ENCODE results near the gene ADSS2. TPM values are rescaled to one million over a fixed set of nuclear protein-coding genes. Genes with fewer than 3 reads are reported as not detected.
"Not testable (repeated sequence)": the region's sequence is repeated elsewhere in the genome, so short reads cannot be mapped to it uniquely, and the experiment has no call there.

ADSS2 gene
- total RNA-seq, 2 experiments from 2014 or later, result 53.3 to 54.6 TPM

DNA sequence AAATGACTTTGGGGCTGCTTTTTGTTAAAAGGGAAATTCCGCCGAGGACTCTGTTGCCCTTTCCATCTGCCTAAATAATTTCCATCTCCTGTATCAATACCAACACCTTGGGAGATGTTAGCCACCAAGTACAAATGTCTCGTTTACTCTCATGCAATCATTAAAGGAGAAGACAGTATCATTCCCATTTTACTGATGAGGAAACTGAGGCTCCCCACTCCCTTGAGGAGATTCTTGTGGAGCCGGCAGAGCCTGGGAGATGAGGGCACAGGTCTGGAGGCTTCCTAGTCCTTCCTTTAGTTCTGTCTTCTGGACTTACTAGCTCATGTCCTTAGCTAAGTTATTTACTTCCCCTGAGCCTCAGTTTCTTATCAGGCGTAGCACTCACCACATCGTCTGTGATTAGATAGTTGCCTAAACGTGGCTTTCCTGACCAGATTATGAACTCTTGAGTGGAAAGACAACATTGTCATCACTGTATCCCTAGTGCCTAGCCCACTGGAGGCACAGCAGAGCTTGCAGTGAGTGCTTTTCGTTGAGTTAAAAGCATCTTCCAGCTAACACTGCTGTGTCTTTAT, 81.6 kb downstream of the ADSS2 start:
- H3K4me1 Mint-ChIP-seq (ENCODE audit: low read depth), result no peaks in the 10 kb centered on the region
- CTCF ChIA-PET, result interaction anchor here (0.6 kb wide), 1 partner anchor 15 kb away, joined by 3 read pairs; no protein-coding TSS in a partner anchor
- no peaks in the 10 kb centered on the region for H3K9me3 Mint-ChIP-seq (ENCODE audit: insufficient read depth)
- POLR2A ChIA-PET, result interaction anchor here (0.9 kb wide), 1 partner anchor 77 kb away, joined by 3 read pairs; no protein-coding TSS in a partner anchor
- H3K36me3 Mint-ChIP-seq (ENCODE audit: low read depth), result no peaks in the 10 kb centered on the region
- no peak overlapping the region for H3K27ac Mint-ChIP-seq
- DNase-seq (no peak), ATAC-seq (no peak)
- H3K4me3 Mint-ChIP-seq, result no peak overlapping the region
- H3K27me3 Mint-ChIP-seq (ENCODE audit: low read depth), result no peaks in the 10 kb centered on the region

DNA sequence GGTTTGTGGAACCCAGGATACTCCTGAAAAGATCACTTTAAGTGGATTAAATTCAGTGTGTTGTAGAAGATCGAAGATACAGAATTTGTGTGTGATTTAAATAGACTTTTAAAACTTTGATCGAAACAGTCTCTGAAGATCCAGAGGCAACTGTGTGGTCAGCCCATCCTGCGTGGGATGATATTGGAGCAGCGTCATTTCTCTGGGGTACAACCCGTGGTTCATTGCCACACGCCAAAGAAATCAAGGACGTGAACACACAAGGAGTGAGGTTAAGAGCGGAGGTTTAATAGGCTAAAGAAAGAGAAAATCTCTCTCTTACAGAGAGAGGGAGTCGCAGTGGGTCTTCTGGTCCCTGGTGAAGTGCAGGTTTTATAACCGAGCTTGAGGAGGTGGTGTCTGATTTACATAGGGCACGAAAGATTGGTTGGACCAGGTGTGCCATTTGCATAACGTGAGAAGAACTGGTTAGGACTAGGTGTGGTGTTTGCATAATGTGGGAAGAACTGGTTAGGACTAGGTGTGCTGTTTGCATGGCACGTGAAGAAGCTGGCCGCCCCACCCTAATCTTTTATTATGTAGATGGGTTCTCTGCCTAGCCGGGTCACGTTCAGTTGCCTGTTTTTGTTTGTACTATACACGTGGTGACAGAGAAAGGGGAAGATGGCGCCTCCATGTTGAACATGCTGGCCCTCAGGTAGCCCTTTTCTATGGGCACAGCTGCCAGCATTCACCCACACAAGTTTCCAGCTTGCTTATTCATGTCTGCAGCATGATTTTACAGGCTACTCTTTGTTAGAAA, 82.3 kb downstream of the ADSS2 start:
- Mint-ChIP-seq H3K4me3 (no peak overlapping the region), H3K9me3 (ENCODE audit: insufficient read depth) (peaks cover 4% of the 10 kb centered on the region), H3K27ac (no peak overlapping the region), H3K4me1 (ENCODE audit: low read depth) (no peaks in the 10 kb centered on the region), H3K36me3 (ENCODE audit: low read depth) (no peaks in the 10 kb centered on the region), H3K27me3 (ENCODE audit: low read depth) (no peaks in the 10 kb centered on the region)
- ChIA-PET POLR2A (interaction anchor here (0.9 kb wide), 1 partner anchor 77 kb away, joined by 3 read pairs; no protein-coding TSS in a partner anchor), CTCF (interaction anchor here (0.6 kb wide), 1 partner anchor 15 kb away, joined by 3 read pairs; no protein-coding TSS in a partner anchor)
- no peak for ATAC-seq
- DNase-seq, result no peak

DNA sequence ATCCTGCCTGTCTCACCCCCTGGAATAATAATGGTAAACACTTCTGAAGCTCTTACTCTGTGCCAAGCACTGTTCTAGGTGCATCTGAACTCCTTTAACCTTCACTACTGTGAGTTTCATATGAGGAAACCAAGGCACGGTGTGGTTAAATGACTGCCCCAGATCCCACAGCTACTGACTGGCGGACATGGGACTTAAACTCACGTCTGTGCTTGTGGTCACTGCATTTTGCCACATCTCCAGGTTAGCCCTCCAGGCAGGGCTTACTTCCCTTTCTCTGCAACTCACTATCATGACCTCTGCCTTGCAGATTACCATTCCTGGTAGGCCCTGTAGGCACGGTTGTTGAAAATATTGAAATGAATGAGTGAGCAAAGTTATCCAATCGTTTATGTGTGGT, 83.4 kb downstream of the ADSS2 start:
- no peaks in the 10 kb centered on the region for H3K4me1 Mint-ChIP-seq (ENCODE audit: low read depth)
- no peaks in the 10 kb centered on the region for H3K36me3 Mint-ChIP-seq (ENCODE audit: low read depth)
- H3K9me3 Mint-ChIP-seq (ENCODE audit: insufficient read depth), result peaks cover 6% of the 10 kb centered on the region
- no peak for DNase-seq
- no peaks in the 10 kb centered on the region for H3K27me3 Mint-ChIP-seq (ENCODE audit: low read depth)
- ATAC-seq, result no peak
- ChIA-PET CTCF (no interaction called here), POLR2A (no interaction called here)
- no peak overlapping the region for H3K4me3 Mint-ChIP-seq
- no peak overlapping the region for H3K27ac Mint-ChIP-seq

DNA sequence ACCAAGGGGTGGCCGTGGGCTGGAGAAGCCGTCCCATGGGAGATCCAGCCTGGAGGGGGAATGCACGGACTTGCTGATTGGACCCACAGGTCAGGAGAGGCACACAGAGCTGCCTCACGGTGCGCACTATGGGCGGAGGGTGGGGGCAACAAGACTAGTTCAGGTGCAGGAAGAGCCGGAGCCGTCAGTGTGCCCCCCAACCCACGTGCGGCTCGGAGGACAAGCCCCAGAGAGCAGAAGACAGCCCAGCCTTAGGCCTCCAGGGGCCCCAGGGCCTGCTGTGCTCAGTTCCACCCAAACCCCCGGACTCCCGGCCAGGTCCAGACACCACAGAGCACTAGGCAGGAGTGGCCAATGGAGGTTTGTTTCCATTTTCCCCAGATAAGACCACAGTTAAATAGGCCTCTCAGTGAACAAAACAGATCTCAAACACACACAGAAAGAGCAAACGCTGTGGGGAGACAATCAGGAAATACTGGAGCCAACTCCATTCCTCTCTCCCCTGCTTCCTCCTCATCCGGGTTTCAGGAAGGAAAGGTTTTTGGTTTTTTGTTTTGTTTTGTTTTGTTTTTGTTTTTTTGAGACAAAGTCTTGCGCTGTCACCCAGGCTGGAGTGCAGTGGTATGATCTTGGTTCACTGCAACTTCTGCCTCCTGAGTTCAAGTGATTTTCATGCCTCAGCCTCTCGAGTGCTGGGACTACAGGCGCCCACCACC, 84.2 kb downstream of the ADSS2 start:
- H3K4me1 Mint-ChIP-seq (ENCODE audit: low read depth), result no peaks in the 10 kb centered on the region
- no peaks in the 10 kb centered on the region for H3K36me3 Mint-ChIP-seq (ENCODE audit: low read depth)
- POLR2A ChIA-PET, result no interaction called here
- no peak for DNase-seq
- no peak for ATAC-seq
- H3K4me3 Mint-ChIP-seq, result no peak overlapping the region
- H3K9me3 Mint-ChIP-seq (ENCODE audit: insufficient read depth), result peaks cover 6% of the 10 kb centered on the region
- no peak overlapping the region for H3K27ac Mint-ChIP-seq
- no peaks in the 10 kb centered on the region for H3K27me3 Mint-ChIP-seq (ENCODE audit: low read depth)
- CTCF ChIA-PET, result no interaction called here

DNA sequence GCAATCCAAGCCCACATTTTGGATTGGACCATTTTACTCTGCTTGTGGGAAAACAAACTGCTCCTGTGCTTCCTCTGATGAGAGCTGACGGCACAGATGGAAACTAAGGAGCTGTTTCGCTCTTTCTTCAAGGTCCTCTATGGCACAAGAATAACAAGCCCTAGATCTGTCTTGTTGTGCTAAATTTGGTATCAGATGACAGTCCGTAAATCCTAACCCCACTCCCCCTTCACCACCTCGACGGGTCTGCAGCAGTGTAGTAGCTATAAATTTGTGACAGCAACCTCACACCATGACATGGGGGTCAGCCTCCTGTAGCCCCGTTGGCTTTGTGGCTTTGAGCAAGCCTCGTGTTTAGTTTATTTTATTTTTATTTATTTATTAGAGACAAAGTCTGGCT, 85.9 kb downstream of the ADSS2 start:
- H3K27ac Mint-ChIP-seq, result no peak overlapping the region
- peaks cover 6% of the 10 kb centered on the region for H3K9me3 Mint-ChIP-seq (ENCODE audit: insufficient read depth)
- no peak overlapping the region for H3K4me3 Mint-ChIP-seq
- no peak for DNase-seq
- H3K27me3 Mint-ChIP-seq (ENCODE audit: low read depth), result no peaks in the 10 kb centered on the region
- no peaks in the 10 kb centered on the region for H3K4me1 Mint-ChIP-seq (ENCODE audit: low read depth)
- CTCF ChIA-PET, result no interaction called here
- POLR2A ChIA-PET, result interaction anchor here (0.6 kb wide), 1 partner anchor 35 kb away, joined by 3 read pairs; no protein-coding TSS in a partner anchor
- ATAC-seq, result no peak
- no peaks in the 10 kb centered on the region for H3K36me3 Mint-ChIP-seq (ENCODE audit: low read depth)

DNA sequence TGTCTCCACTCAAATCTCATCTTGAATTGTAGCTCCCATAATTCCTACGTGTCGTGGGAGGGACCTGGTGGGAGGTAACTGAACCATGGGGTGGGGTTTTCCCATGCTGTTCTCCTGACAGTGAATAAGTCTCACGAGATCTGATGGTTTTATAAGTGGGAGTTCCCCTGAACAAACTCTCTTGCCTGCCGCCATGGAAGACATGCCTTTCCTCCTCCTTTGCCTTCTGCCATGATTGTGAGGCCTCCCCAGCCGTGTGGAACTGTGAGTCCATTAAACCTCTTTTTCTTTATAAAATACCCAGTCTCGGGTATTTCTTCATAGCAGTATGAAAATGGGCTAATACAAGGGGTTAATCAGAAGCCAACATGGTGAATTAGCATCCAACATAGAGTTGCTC, 86.4 kb downstream of the ADSS2 start:
- DNase-seq; ATAC-seq; H3K36me3 Mint-ChIP-seq (ENCODE audit: low read depth); H3K4me3 Mint-ChIP-seq; H3K4me1 Mint-ChIP-seq (ENCODE audit: low read depth); CTCF ChIA-PET; H3K27me3 Mint-ChIP-seq (ENCODE audit: low read depth); H3K27ac Mint-ChIP-seq; H3K9me3 Mint-ChIP-seq (ENCODE audit: insufficient read depth): not testable (repeated sequence)
- POLR2A ChIA-PET, result interaction anchor here (0.6 kb wide), 1 partner anchor 34 kb away, joined by 3 read pairs; no protein-coding TSS in a partner anchor

DNA sequence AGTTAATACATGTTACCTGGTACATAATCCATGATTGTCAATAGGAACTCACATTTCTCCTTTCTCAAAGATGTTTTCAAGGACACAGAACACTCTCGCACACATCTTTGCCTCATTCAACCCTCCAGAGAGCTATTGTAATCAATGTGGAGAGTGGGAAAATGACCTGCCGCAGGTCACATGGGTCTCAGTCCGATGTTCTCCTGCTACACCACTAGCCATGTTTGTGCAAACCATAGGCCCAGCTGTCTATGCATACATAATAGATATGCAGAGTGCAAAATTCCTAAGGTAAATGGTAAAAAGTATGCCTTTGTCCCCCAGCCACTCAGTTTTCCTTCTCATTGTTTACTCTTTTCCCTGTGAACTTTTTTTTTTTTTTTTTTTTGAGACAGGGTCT, 89.2 kb downstream of the ADSS2 start:
- H3K27me3 Mint-ChIP-seq (ENCODE audit: low read depth), result no peaks in the 10 kb centered on the region
- ChIA-PET POLR2A (no interaction called here), CTCF (no interaction called here)
- no peak overlapping the region for H3K4me3 Mint-ChIP-seq
- H3K4me1 Mint-ChIP-seq (ENCODE audit: low read depth), result no peaks in the 10 kb centered on the region
- H3K9me3 Mint-ChIP-seq (ENCODE audit: insufficient read depth), result peaks cover 6% of the 10 kb centered on the region
- H3K27ac Mint-ChIP-seq, result no peak overlapping the region
- ATAC-seq (no peak), DNase-seq (no peak)
- H3K36me3 Mint-ChIP-seq (ENCODE audit: low read depth), result no peaks in the 10 kb centered on the region

DNA sequence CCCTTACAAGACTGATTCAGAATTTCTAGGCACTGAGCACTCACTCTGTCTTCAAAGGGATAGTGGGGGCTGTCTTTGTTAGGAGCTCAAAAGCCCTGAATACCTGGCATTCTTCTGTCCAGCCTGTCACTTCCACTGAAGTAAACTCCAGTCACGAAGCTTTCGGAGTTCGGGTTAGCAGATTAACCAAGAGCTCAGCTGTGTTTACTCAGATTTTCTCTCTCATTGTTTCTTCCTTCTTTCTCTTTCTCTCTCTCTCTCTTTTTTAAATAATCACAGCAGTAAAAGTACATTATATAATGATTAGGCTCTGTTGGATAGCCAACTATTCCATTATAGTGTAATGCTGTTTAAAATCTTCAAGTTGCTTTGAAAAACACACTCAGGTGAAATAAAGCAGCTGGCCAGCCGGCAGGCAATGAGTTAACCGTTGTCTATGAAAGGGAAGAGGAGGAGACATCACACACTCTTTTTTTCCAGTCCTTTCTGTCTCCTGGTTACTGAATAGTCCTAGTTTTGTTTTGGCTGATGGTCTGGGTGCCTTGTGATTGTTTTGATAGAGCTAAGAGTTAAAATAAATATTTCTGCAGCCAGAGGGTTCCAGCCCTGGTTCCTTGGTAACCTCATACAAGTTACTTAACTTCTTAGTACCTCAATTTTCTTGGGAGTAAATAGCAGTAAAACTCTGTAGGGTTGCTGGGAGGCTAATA, 89.8 kb downstream of the ADSS2 start:
- DNase-seq (no peak), ATAC-seq (no peak)
- ChIA-PET POLR2A (no interaction called here), CTCF (interaction anchor here (0.7 kb wide), 1 partner anchor 62 kb away, joined by 3 read pairs; no protein-coding TSS in a partner anchor)
- no peak overlapping the region for H3K4me3 Mint-ChIP-seq
- H3K27me3 Mint-ChIP-seq (ENCODE audit: low read depth), result no peaks in the 10 kb centered on the region
- H3K4me1 Mint-ChIP-seq (ENCODE audit: low read depth), result no peaks in the 10 kb centered on the region
- no peak overlapping the region for H3K27ac Mint-ChIP-seq
- H3K9me3 Mint-ChIP-seq (ENCODE audit: insufficient read depth), result peaks cover 6% of the 10 kb centered on the region
- H3K36me3 Mint-ChIP-seq (ENCODE audit: low read depth), result no peaks in the 10 kb centered on the region

Other genes starting within 250 kb of the ADSS2 start
- under 1 TPM; 0.37 to 0.61 TPM for gene CATSPERE, start 9.4 kb upstream of the ADSS2 start, total RNA-seq
- gene DESI2, start 201.2 kb upstream of the ADSS2 start, total RNA-seq, result 10 to 100 TPM; 29.1 to 34.3 TPM

All from activated CD8-positive, alpha-beta T cell treated with anti-CD3 and anti-CD28 coated beads, Interleukin-2, amount 10 ng/mL, durations not matched to agents 7 days and 5 days (primary cell).